Measurements from ENCODE around the gene GNG7.

DNA sequence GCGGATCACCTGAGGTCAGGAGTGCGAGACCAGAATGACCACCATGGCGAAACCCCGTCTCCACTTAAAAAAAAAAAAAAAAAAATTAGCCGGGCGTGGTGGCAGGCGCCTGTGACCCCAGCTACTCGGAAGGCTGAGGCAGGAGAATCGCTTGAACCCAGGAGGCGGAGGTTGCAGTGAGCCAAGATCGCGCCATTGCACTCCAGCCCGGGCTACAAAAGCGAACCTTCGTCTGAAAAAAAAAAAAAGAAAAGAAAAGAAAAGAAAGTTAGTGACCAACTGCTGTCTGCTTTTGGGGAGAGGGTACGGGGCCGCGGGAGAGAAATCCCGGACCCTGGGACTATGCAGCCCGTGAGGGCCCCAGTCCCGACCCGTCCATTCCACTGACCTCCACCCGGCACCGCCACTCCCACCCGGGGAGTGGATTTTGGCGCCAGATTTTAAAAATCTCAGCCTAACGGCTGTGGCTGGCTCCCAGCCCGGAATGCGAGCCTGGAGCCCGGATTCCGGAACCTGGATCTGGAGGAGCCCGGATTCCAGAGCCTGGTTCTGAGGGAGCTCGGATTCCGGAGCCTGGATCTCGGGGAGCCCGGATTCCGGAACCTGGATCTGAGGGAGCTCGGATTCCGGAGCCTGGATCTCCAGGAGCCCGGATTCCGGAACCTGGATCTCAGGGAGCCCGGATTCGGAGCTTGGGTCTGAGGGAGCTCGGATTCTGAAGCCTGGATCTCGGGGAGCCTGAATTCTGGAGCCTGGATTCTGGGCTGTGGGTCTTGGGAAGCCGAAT, 239.7 kb downstream of the GNG7 start:
- TF ChIP-seq TCF3 (IDR thresholded peaks at IDR 0.05; ENCODE audit: borderline replicate concordance, insufficient read depth, low read depth, low read length) = no peak
- TF ChIP-seq TCF12 (IDR thresholded peaks at IDR 0.05; ENCODE audit: low read depth, low read length) = no peak
- TF ChIP-seq, protein P1, sequence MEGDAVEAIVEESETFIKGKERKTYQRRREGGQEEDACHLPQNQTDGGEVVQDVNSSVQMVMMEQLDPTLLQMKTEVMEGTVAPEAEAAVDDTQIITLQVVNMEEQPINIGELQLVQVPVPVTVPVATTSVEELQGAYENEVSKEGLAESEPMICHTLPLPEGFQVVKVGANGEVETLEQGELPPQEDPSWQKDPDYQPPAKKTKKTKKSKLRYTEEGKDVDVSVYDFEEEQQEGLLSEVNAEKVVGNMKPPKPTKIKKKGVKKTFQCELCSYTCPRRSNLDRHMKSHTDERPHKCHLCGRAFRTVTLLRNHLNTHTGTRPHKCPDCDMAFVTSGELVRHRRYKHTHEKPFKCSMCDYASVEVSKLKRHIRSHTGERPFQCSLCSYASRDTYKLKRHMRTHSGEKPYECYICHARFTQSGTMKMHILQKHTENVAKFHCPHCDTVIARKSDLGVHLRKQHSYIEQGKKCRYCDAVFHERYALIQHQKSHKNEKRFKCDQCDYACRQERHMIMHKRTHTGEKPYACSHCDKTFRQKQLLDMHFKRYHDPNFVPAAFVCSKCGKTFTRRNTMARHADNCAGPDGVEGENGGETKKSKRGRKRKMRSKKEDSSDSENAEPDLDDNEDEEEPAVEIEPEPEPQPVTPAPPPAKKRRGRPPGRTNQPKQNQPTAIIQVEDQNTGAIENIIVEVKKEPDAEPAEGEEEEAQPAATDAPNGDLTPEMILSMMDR (IDR thresholded peaks at IDR 0.05 in 2 of 3, conservative IDR thresholded peaks at IDR 0.05 in 1 of 3; ENCODE audit: control insufficient read depth in 2 of 3, extremely low read depth in 1 of 3, insufficient read depth in 1 of 3, low read depth in 3 of 3, low read length in 3 of 3) = no peak
- TF ChIP-seq PAX5 (IDR thresholded peaks at IDR 0.05; ENCODE audit: borderline replicate concordance, low read depth, low read length) = no peak
- no peak for TF ChIP-seq TAF1 (IDR thresholded peaks at IDR 0.05; ENCODE audit: borderline replicate concordance, low read depth, low read length)
- no peak for TF ChIP-seq TBL1XR1 (IDR thresholded peaks at IDR 0.05; ENCODE audit: low read depth, low read length)
- TF ChIP-seq MTA3 (IDR thresholded peaks at IDR 0.05; ENCODE audit: borderline replicate concordance, low read length) = no peak
- TF ChIP-seq EGR1 (IDR thresholded peaks at IDR 0.05; ENCODE audit: borderline replicate concordance in 1 of 2, low read depth in 2 of 2, low read length in 2 of 2) = no peak
- no peak for TF ChIP-seq SUPT20H (IDR thresholded peaks at IDR 0.05; ENCODE audit: borderline replicate concordance, control insufficient read depth, low read depth, low read length)
- TF ChIP-seq POLR2A (IDR thresholded peaks at IDR 0.05; ENCODE audit: low read depth, low read length) = no peak
- TF ChIP-seq POLR2AphosphoS5 (IDR thresholded peaks at IDR 0.05; ENCODE audit: low read length) = no peak
- no peak for TF ChIP-seq YY1 (IDR thresholded peaks at IDR 0.05; ENCODE audit: low read depth, low read length)
- TF ChIP-seq PML (IDR thresholded peaks at IDR 0.05; ENCODE audit: low read length) = no peak

Measured in GM12878 (cell line).